GM23338 (cell line): ENCODE measurements around the gene AP2A1. TPM values are rescaled to one million over a fixed set of nuclear protein-coding genes. Genes with fewer than 3 reads are reported as not detected.

Source experiments
- ATAC-seq: fragments of 200-7000 bp; cut with Tn5 transposase; 3 replicates; pipeline ENCODE4 v1.9.1; 2020
- DNase-seq: peaks from one replicate; pipeline ENCODE4 v3.0.0-alpha.2; 2015; ENCODE audit warnings: low spot score
- H2AFZ ChIP-seq: fragments of 200-600 bp; sonication (generic); 2 replicates; pipeline ENCODE4 v1.8.0; 2016; ENCODE audit warnings: antibody characterized with exemption, mild to moderate bottlenecking, moderate library complexity
- H3F3A ChIP-seq: fragments of 200-600 bp; sonication (generic); replicated peaks from 2 replicates; pipeline ENCODE4 v1.8.0; 2017; ENCODE audit warnings: antibody characterized with exemption, mixed run types, low read depth
- H3K27ac ChIP-seq: fragments of 200-600 bp; sonication (generic); 2 replicates; pipeline ENCODE4 v1.6.1; 2016; ENCODE audit warnings: low read depth
- H3K27me3 ChIP-seq: fragments of 200-600 bp; sonication (generic); 2 replicates; pipeline ENCODE4 v1.8.0; 2016; ENCODE audit warnings: mild to moderate bottlenecking, mixed run types, moderate library complexity; ENCODE audit not compliant: insufficient read depth
- H3K36me3 ChIP-seq: fragments of 200-600 bp; sonication (generic); 2 replicates; pipeline ENCODE4 v1.8.0; 2016; ENCODE audit warnings: mild to moderate bottlenecking; ENCODE audit not compliant: insufficient read depth
- H3K4me1 ChIP-seq: fragments of 200-600 bp; sonication (generic); 2 replicates; pipeline ENCODE4 v1.8.0; 2016; ENCODE audit warnings: mild to moderate bottlenecking, moderate library complexity; ENCODE audit not compliant: insufficient read depth
- H3K4me2 ChIP-seq: fragments of 200-600 bp; sonication (generic); 2 replicates; pipeline ENCODE4 v1.7.1; 2017; ENCODE audit warnings: mixed run types
- H3K4me3 ChIP-seq: fragments of 200-600 bp; sonication (generic); 2 replicates; pipeline ENCODE4 v1.6.1; 2016; ENCODE audit warnings: mixed run types
- H3K79me2 ChIP-seq: fragments of 200-600 bp; sonication (generic); replicated peaks from 2 replicates; pipeline ENCODE4 v1.8.0; 2017; ENCODE audit warnings: mild to moderate bottlenecking; ENCODE audit not compliant: insufficient read depth
- H3K9me2 ChIP-seq: fragments of 200-600 bp; sonication (generic); 2 replicates; pipeline ENCODE4 v1.8.0; 2017; ENCODE audit not compliant: insufficient read depth
- H4K20me1 ChIP-seq: fragments of 200-600 bp; sonication (generic); replicated peaks from 2 replicates; pipeline ENCODE4 v1.8.0; 2017; ENCODE audit warnings: mild to moderate bottlenecking; ENCODE audit not compliant: insufficient read depth
- H3K27ac Mint-ChIP-seq: 2 replicates; pipeline ENCODE4 v1.8.0; 2020; ENCODE audit warnings: inconsistent platforms, mild to moderate bottlenecking, moderate library complexity, mixed read lengths
- H3K27me3 Mint-ChIP-seq: 3 replicates; pipeline ENCODE4 v1.8.0; 2022; ENCODE audit warnings: low read depth, mild to moderate bottlenecking, moderate library complexity, mixed read lengths, inconsistent platforms; ENCODE audit not compliant: insufficient read depth, poor library complexity
- H3K36me3 Mint-ChIP-seq: 3 replicates; pipeline ENCODE4 v1.8.0; 2021; ENCODE audit warnings: low read depth, mild to moderate bottlenecking, inconsistent platforms, moderate library complexity, mixed read lengths
- H3K4me1 Mint-ChIP-seq: 3 replicates; pipeline ENCODE4 v1.8.0; 2020; ENCODE audit warnings: mild to moderate bottlenecking, inconsistent platforms, mixed read lengths
- H3K4me3 Mint-ChIP-seq: 3 replicates; pipeline ENCODE4 v1.8.0; 2021; ENCODE audit warnings: moderate library complexity, mild to moderate bottlenecking, inconsistent platforms, mixed read lengths
- H3K9me3 Mint-ChIP-seq: 3 replicates; pipeline ENCODE4 v1.8.0; 2020; ENCODE audit warnings: moderate library complexity, mild to moderate bottlenecking, inconsistent platforms, mixed read lengths
- CREB1 ChIP-seq: fragments of 250-450 bp; sonication (Bioruptor Pico); IDR thresholded peaks from 2 replicates; pipeline ENCODE4 v1.5.0; 2020; ENCODE audit warnings: low read depth, mild to moderate bottlenecking, moderate library complexity
- CTCF ChIP-seq, 2 experiments: fragments of 200-600 bp in 1 of 2; sonication (generic) in 1 of 2; conservative IDR thresholded peaks; 2 replicates each; pipeline versions ENCODE4 v1.5.1 to v1.6.1; 2016 to 2017; ENCODE audit warnings: antibody characterized with exemption in 2 of 2, low read depth in 2 of 2, mild to moderate bottlenecking in 2 of 2, moderate library complexity in 1 of 2
- EZH2 ChIP-seq: fragments of 200-600 bp; sonication (generic); IDR thresholded peaks from one replicate; pipeline ENCODE4 v1.8.0; 2017; ENCODE audit warnings: antibody characterized with exemption, mild to moderate bottlenecking, low read depth; ENCODE audit not compliant: unreplicated experiment
- EZH2phosphoT487 ChIP-seq: fragments of 200-600 bp; sonication (generic); IDR thresholded peaks from one replicate; pipeline ENCODE4 v1.8.1; 2018; ENCODE audit warnings: antibody characterized with exemption; ENCODE audit not compliant: unreplicated experiment
- JUNB ChIP-seq: IDR thresholded peaks from one replicate; pipeline ENCODE4 v1.6.1; 2016; ENCODE audit warnings: antibody characterized with exemption; ENCODE audit not compliant: unreplicated experiment
- NANOG ChIP-seq: IDR thresholded peaks from 2 replicates; pipeline ENCODE4 v1.6.1; 2016; ENCODE audit warnings: antibody characterized with exemption, borderline replicate concordance
- POLR2AphosphoS5 ChIP-seq: IDR thresholded peaks from 2 replicates; pipeline ENCODE4 v1.6.1; 2016; ENCODE audit warnings: antibody characterized with exemption, low read depth
- STAT1 ChIP-seq: IDR thresholded peaks from one replicate; pipeline ENCODE4 v1.6.1; 2016; ENCODE audit warnings: antibody characterized with exemption; ENCODE audit not compliant: unreplicated experiment
- ZNF114 ChIP-seq: fragments of 250-450 bp; sonication (Bioruptor Pico); IDR thresholded peaks from 2 replicates; pipeline ENCODE4 v1.5.0; 2020; ENCODE audit warnings: mild to moderate bottlenecking, moderate library complexity
- ZNF331 ChIP-seq: fragments of 250-450 bp; sonication (Bioruptor Pico); IDR thresholded peaks from 2 replicates; pipeline ENCODE4 v1.5.0; 2020; ENCODE audit warnings: low read depth, mild to moderate bottlenecking, moderate library complexity
- ZNF462 ChIP-seq: fragments of 250-450 bp; sonication (Bioruptor Pico); IDR thresholded peaks from 2 replicates; pipeline ENCODE4 v1.5.0; 2020; ENCODE audit warnings: mild to moderate bottlenecking, moderate library complexity
- polyA plus RNA-seq: library from polyadenylated mRNA; unstranded; fragments of >200 nt; fragmentation: Nextera tagmentation; extraction: Ambion mirVana; gene quantifications from 2 replicates; pipeline ENCODE4 v1.2.1, GENCODE V29; 2016
- total RNA-seq: library from RNA; depleted of rRNA; stranded (reverse); fragments of >200 nt; shearing (Covaris generic); gene quantifications from 2 replicates; pipeline ENCODE4 v1.2.3, GENCODE V29; 2014
- TF ChIP-seq, protein P1 (sequence below): IDR thresholded peaks from 2 replicates; pipeline ENCODE4 v1.6.1; 2016; ENCODE audit warnings: antibody characterized with exemption
- TF ChIP-seq, protein P2 (sequence below): IDR thresholded peaks from one replicate; pipeline ENCODE4 v1.6.1; 2018; ENCODE audit warnings: antibody characterized with exemption; ENCODE audit not compliant: unreplicated experiment

AP2A1 gene
- total and polyA plus RNA-seq, 2 experiments from 2014 or later = 34.1 to 129 TPM

DNA sequence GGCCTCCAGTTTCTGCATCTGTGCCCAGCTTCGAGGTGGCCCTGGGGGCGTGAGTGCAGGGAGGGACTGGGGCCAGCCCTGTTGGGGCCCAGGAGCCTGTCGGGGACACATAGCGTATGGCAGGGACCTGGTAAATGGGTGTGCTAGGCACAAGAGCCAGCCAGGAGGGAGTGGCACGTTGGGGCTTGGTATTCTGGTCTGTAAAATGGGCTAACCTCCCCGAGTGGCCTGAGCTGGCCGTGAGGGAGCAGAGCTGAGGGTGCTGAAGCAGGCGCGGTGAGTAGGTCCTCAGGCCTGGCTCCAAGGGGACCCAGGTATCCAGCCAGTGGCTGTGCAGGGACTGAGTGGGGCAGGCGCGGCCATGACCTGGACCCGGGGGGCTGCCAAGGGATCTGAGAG is 88.5 kb downstream of the AP2A1 start:
- peaks cover 23% of the 10 kb centered on the region for H4K20me1 ChIP-seq
- H3K27me3 ChIP-seq = no peaks in the 10 kb centered on the region
- no peak for DNase-seq
- no peak overlapping the region for H2AFZ ChIP-seq
- no peak for ATAC-seq
- no peak overlapping the region for H3K27ac Mint-ChIP-seq
- H3K9me2 ChIP-seq = no peaks in the 10 kb centered on the region
- H3K4me2 ChIP-seq = no peak overlapping the region
- H3K4me3 ChIP-seq = no peak overlapping the region
- H3K9me3 Mint-ChIP-seq = peaks cover 4% of the 10 kb centered on the region; the same call in 2 of the 3 replicates
- H3K36me3 Mint-ChIP-seq = peaks cover 65% of the 10 kb centered on the region
- peaks cover 15% of the 10 kb centered on the region for H3K4me1 Mint-ChIP-seq
- TF ChIP-seq EZH2phosphoT487 (no peak), CTCF (conservative IDR thresholded peaks at IDR 0.05; ENCODE audit: low read depth in 2 of 2) (no peak), ZNF331 (no peak), ZNF462 (CRISPR knock-in tag) (no peak), ZNF114 (CRISPR knock-in tag) (no peak), STAT1 (no peak), JUNB (no peak), EZH2 (no peak), NANOG (no peak), CREB1 (CRISPR knock-in tag) (no peak), POLR2AphosphoS5 (no peak)
- TF ChIP-seq, protein P1, sequence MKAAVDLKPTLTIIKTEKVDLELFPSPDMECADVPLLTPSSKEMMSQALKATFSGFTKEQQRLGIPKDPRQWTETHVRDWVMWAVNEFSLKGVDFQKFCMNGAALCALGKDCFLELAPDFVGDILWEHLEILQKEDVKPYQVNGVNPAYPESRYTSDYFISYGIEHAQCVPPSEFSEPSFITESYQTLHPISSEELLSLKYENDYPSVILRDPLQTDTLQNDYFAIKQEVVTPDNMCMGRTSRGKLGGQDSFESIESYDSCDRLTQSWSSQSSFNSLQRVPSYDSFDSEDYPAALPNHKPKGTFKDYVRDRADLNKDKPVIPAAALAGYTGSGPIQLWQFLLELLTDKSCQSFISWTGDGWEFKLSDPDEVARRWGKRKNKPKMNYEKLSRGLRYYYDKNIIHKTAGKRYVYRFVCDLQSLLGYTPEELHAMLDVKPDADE = no peak
- TF ChIP-seq, protein P2, sequence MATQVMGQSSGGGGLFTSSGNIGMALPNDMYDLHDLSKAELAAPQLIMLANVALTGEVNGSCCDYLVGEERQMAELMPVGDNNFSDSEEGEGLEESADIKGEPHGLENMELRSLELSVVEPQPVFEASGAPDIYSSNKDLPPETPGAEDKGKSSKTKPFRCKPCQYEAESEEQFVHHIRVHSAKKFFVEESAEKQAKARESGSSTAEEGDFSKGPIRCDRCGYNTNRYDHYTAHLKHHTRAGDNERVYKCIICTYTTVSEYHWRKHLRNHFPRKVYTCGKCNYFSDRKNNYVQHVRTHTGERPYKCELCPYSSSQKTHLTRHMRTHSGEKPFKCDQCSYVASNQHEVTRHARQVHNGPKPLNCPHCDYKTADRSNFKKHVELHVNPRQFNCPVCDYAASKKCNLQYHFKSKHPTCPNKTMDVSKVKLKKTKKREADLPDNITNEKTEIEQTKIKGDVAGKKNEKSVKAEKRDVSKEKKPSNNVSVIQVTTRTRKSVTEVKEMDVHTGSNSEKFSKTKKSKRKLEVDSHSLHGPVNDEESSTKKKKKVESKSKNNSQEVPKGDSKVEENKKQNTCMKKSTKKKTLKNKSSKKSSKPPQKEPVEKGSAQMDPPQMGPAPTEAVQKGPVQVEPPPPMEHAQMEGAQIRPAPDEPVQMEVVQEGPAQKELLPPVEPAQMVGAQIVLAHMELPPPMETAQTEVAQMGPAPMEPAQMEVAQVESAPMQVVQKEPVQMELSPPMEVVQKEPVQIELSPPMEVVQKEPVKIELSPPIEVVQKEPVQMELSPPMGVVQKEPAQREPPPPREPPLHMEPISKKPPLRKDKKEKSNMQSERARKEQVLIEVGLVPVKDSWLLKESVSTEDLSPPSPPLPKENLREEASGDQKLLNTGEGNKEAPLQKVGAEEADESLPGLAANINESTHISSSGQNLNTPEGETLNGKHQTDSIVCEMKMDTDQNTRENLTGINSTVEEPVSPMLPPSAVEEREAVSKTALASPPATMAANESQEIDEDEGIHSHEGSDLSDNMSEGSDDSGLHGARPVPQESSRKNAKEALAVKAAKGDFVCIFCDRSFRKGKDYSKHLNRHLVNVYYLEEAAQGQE = no peak
- H3K4me3 Mint-ChIP-seq = no peak overlapping the region; the same call in 2 of the 3 replicates
- peaks cover 16% of the 10 kb centered on the region for H3K4me1 ChIP-seq
- peaks cover 24% of the 10 kb centered on the region for H3K79me2 ChIP-seq
- H3K27me3 Mint-ChIP-seq = peaks cover 52% of the 10 kb centered on the region
- peaks cover 57% of the 10 kb centered on the region for H3F3A ChIP-seq
- no peak overlapping the region for H3K27ac ChIP-seq
- no peaks in the 10 kb centered on the region; the same call in 1 of the 2 replicates for H3K36me3 ChIP-seq
